WTC11 (cell line): ENCODE data around the gene DNAJB8. TPM values are rescaled to one million over a fixed set of nuclear protein-coding genes. Genes with fewer than 3 reads are reported as not detected.

ENCODE experiments used
- ATF1 ChIP-seq: sonication (generic); formaldehyde crosslinking; IDR thresholded peaks from 2 replicates; pipeline ENCODE4 v1.8.1; 2023; ENCODE audit warnings: mild to moderate bottlenecking, moderate library complexity, missing genetic modification reagents
- CBFB ChIP-seq: sonication (generic); formaldehyde crosslinking; IDR thresholded peaks from 2 replicates; pipeline ENCODE4 v1.8.1; 2022; ENCODE audit warnings: mild to moderate bottlenecking, low read depth, missing genetic modification reagents
- GRHL2 ChIP-seq: fragments of 250-450 bp; sonication (Bioruptor Pico); IDR thresholded peaks from 2 replicates; pipeline ENCODE4 v1.8.0; 2022; ENCODE audit warnings: mild to moderate bottlenecking, moderate library complexity; ENCODE audit not compliant: insufficient replicate concordance, severe bottlenecking
- HMGA2 ChIP-seq: fragments of 250-450 bp; sonication (Bioruptor Pico); IDR thresholded peaks from 2 replicates; pipeline ENCODE4 v1.4.0; 2021; ENCODE audit warnings: mild to moderate bottlenecking, moderate library complexity
- MYBL2 ChIP-seq: sonication (generic); formaldehyde crosslinking; IDR thresholded peaks from 2 replicates; pipeline ENCODE4 v1.8.1; 2023; ENCODE audit warnings: mild to moderate bottlenecking, moderate library complexity, missing genetic modification reagents
- NFATC4 ChIP-seq: fragments of 250-450 bp; sonication (Bioruptor Pico); IDR thresholded peaks from 2 replicates; pipeline ENCODE4 v1.9.0; 2021; ENCODE audit warnings: mild to moderate bottlenecking
- NFYB ChIP-seq: sonication (generic); formaldehyde crosslinking; conservative IDR thresholded peaks from 2 replicates; pipeline ENCODE4 v1.8.0; 2022; ENCODE audit warnings: low read depth, missing genetic modification reagents
- OVOL2 ChIP-seq: fragments of 250-450 bp; sonication (Bioruptor Pico); IDR thresholded peaks from 2 replicates; pipeline ENCODE4 v1.9.0; 2021; ENCODE audit warnings: mild to moderate bottlenecking, borderline replicate concordance
- SOX15 ChIP-seq: fragments of 250-450 bp; sonication (Bioruptor Pico); IDR thresholded peaks from 2 replicates; pipeline ENCODE4 v1.9.0; 2021; ENCODE audit warnings: mild to moderate bottlenecking
- SP1 ChIP-seq: sonication (generic); formaldehyde crosslinking; conservative IDR thresholded peaks from 2 replicates; pipeline ENCODE4 v1.8.1; 2022; ENCODE audit warnings: missing genetic modification reagents
- TEAD1 ChIP-seq: sonication (generic); formaldehyde crosslinking; IDR thresholded peaks from 2 replicates; pipeline ENCODE4 v1.8.0; 2022; ENCODE audit warnings: mild to moderate bottlenecking, missing genetic modification reagents
- TEAD4 ChIP-seq: sonication (generic); formaldehyde crosslinking; IDR thresholded peaks from 2 replicates; pipeline ENCODE4 v1.8.0; 2022; ENCODE audit warnings: mild to moderate bottlenecking, missing genetic modification reagents
- ZBTB21 ChIP-seq: sonication (generic); formaldehyde crosslinking; IDR thresholded peaks from 2 replicates; pipeline ENCODE4 v1.8.1; 2023; ENCODE audit warnings: mild to moderate bottlenecking, missing genetic modification reagents, borderline replicate concordance
- ZNF121 ChIP-seq: sonication (generic); formaldehyde crosslinking; IDR thresholded peaks from 2 replicates; pipeline ENCODE4 v1.8.0; 2023; ENCODE audit warnings: missing genetic modification reagents
- total RNA-seq: library from RNA; stranded (reverse); gene quantifications from 3 replicates; pipeline ENCODE4 v1.2.3, GENCODE V29; 2021
- TF ChIP-seq, protein P1 (sequence below): sonication (generic); formaldehyde crosslinking; IDR thresholded peaks from 2 replicates; pipeline ENCODE4 v1.8.0; 2023; ENCODE audit warnings: missing genetic modification reagents, mild to moderate bottlenecking, borderline replicate concordance
- TF ChIP-seq, protein P2 (sequence below): sonication (generic); formaldehyde crosslinking; IDR thresholded peaks from 2 replicates; pipeline ENCODE4 v1.8.1; 2022; ENCODE audit warnings: mild to moderate bottlenecking, moderate library complexity, missing genetic modification reagents
- TF ChIP-seq, protein P3 (sequence below): sonication (generic); formaldehyde crosslinking; IDR thresholded peaks from 2 replicates; pipeline ENCODE4 v1.8.0; 2022; ENCODE audit warnings: mild to moderate bottlenecking, missing genetic modification reagents
- TF ChIP-seq, protein P4 (sequence below): sonication (generic); formaldehyde crosslinking; conservative IDR thresholded peaks from 2 replicates; pipeline ENCODE4 v1.8.1; 2023; ENCODE audit warnings: mild to moderate bottlenecking, low read depth, missing genetic modification reagents, moderate library complexity
- TF ChIP-seq, protein P5 (sequence below): fragments of 250-450 bp; sonication (Bioruptor Pico); IDR thresholded peaks from 2 replicates; pipeline ENCODE4 v1.8.0; 2021; ENCODE audit warnings: mild to moderate bottlenecking
- TF ChIP-seq, protein P6 (sequence below): sonication (generic); formaldehyde crosslinking; conservative IDR thresholded peaks from 2 replicates; pipeline ENCODE4 v1.8.1; 2022; ENCODE audit warnings: mild to moderate bottlenecking, missing genetic modification reagents
- TF ChIP-seq, protein P7 (sequence below): fragments of 250-450 bp; sonication (Bioruptor Pico); conservative IDR thresholded peaks from 2 replicates; pipeline ENCODE4 v1.9.0; 2021; ENCODE audit warnings: mild to moderate bottlenecking
- TF ChIP-seq, protein P8 (sequence below): sonication (generic); formaldehyde crosslinking; IDR thresholded peaks from 2 replicates; pipeline ENCODE4 v1.8.1; 2022; ENCODE audit warnings: mild to moderate bottlenecking, missing genetic modification reagents, moderate library complexity, borderline replicate concordance

The DNAJB8 gene
- total RNA-seq, 1 experiment from 2014 or later, result not detected

DNA sequence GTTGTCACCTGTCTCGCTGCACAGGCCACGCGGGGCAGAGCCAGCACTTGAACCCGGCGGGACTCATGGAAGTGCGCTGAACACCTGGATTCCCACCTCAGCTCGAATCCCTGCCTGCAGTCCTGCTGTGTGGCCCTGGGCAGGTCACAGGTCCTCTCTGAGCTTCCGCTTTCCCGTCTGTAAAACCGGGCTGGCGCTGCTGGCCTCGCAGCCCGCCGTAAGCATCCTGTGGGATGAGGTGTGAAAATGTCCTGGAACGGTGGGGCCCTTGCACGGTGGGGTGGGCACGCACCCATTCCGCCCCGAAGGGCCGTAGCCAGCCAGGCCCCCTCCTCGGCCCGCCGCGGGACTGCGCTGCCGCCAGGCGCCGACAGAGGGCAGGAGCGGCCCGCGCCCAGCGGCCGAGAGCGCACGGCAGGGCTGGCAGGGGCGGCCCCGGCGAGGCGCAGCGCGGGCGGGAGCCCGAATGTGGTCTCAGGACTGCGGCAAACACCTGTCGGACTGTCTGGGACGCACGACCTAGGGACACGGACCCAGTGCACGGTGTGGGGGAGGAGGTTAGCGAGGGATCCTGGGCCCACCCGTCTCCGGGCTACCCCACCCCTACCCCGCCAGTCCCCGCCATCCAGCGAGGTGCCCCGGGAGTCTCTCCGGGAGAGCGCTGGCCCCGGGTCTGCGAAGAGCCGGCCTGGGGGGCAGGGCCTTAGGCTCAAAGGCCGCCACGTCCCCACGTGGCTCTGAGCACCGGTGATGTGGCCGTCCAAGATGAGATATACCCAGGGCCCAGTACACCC lies 40.4 kb downstream of the DNAJB8 start (continued):
- TF ChIP-seq, protein P1, sequence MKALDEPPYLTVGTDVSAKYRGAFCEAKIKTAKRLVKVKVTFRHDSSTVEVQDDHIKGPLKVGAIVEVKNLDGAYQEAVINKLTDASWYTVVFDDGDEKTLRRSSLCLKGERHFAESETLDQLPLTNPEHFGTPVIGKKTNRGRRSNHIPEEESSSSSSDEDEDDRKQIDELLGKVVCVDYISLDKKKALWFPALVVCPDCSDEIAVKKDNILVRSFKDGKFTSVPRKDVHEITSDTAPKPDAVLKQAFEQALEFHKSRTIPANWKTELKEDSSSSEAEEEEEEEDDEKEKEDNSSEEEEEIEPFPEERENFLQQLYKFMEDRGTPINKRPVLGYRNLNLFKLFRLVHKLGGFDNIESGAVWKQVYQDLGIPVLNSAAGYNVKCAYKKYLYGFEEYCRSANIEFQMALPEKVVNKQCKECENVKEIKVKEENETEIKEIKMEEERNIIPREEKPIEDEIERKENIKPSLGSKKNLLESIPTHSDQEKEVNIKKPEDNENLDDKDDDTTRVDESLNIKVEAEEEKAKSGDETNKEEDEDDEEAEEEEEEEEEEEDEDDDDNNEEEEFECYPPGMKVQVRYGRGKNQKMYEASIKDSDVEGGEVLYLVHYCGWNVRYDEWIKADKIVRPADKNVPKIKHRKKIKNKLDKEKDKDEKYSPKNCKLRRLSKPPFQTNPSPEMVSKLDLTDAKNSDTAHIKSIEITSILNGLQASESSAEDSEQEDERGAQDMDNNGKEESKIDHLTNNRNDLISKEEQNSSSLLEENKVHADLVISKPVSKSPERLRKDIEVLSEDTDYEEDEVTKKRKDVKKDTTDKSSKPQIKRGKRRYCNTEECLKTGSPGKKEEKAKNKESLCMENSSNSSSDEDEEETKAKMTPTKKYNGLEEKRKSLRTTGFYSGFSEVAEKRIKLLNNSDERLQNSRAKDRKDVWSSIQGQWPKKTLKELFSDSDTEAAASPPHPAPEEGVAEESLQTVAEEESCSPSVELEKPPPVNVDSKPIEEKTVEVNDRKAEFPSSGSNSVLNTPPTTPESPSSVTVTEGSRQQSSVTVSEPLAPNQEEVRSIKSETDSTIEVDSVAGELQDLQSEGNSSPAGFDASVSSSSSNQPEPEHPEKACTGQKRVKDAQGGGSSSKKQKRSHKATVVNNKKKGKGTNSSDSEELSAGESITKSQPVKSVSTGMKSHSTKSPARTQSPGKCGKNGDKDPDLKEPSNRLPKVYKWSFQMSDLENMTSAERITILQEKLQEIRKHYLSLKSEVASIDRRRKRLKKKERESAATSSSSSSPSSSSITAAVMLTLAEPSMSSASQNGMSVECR (CRISPR knock-in tag), result no peak
- TF ChIP-seq NFATC4 (CRISPR knock-in tag) (no peak), MYBL2 (no peak), SP1 (CRISPR knock-in tag) (no peak), ZNF121 (no peak), GRHL2 (CRISPR knock-in tag) (no peak), ZBTB21 (CRISPR knock-in tag) (no peak), OVOL2 (no peak), CBFB (CRISPR knock-in tag) (no peak), TEAD1 (CRISPR knock-in tag) (no peak), ATF1 (CRISPR knock-in tag) (no peak), SOX15 (no peak), NFYB (CRISPR knock-in tag) (no peak), TEAD4 (CRISPR knock-in tag) (no peak), HMGA2 (CRISPR knock-in tag) (no peak)
- TF ChIP-seq, protein P2, sequence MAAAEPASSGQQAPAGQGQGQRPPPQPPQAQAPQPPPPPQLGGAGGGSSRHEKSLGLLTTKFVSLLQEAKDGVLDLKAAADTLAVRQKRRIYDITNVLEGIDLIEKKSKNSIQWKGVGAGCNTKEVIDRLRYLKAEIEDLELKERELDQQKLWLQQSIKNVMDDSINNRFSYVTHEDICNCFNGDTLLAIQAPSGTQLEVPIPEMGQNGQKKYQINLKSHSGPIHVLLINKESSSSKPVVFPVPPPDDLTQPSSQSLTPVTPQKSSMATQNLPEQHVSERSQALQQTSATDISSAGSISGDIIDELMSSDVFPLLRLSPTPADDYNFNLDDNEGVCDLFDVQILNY (CRISPR knock-in tag), result 0 out of 2 replicates have a peak, but pooled peaks have one; percentile 29
- TF ChIP-seq, protein P3, sequence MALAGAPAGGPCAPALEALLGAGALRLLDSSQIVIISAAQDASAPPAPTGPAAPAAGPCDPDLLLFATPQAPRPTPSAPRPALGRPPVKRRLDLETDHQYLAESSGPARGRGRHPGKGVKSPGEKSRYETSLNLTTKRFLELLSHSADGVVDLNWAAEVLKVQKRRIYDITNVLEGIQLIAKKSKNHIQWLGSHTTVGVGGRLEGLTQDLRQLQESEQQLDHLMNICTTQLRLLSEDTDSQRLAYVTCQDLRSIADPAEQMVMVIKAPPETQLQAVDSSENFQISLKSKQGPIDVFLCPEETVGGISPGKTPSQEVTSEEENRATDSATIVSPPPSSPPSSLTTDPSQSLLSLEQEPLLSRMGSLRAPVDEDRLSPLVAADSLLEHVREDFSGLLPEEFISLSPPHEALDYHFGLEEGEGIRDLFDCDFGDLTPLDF (CRISPR knock-in tag), result no peak
- TF ChIP-seq, protein P4, sequence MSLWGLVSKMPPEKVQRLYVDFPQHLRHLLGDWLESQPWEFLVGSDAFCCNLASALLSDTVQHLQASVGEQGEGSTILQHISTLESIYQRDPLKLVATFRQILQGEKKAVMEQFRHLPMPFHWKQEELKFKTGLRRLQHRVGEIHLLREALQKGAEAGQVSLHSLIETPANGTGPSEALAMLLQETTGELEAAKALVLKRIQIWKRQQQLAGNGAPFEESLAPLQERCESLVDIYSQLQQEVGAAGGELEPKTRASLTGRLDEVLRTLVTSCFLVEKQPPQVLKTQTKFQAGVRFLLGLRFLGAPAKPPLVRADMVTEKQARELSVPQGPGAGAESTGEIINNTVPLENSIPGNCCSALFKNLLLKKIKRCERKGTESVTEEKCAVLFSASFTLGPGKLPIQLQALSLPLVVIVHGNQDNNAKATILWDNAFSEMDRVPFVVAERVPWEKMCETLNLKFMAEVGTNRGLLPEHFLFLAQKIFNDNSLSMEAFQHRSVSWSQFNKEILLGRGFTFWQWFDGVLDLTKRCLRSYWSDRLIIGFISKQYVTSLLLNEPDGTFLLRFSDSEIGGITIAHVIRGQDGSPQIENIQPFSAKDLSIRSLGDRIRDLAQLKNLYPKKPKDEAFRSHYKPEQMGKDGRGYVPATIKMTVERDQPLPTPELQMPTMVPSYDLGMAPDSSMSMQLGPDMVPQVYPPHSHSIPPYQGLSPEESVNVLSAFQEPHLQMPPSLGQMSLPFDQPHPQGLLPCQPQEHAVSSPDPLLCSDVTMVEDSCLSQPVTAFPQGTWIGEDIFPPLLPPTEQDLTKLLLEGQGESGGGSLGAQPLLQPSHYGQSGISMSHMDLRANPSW (CRISPR knock-in tag), result no peak
- TF ChIP-seq, protein P5, sequence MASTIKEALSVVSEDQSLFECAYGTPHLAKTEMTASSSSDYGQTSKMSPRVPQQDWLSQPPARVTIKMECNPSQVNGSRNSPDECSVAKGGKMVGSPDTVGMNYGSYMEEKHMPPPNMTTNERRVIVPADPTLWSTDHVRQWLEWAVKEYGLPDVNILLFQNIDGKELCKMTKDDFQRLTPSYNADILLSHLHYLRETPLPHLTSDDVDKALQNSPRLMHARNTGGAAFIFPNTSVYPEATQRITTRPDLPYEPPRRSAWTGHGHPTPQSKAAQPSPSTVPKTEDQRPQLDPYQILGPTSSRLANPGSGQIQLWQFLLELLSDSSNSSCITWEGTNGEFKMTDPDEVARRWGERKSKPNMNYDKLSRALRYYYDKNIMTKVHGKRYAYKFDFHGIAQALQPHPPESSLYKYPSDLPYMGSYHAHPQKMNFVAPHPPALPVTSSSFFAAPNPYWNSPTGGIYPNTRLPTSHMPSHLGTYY (CRISPR knock-in tag), result no peak
- TF ChIP-seq, protein P6, sequence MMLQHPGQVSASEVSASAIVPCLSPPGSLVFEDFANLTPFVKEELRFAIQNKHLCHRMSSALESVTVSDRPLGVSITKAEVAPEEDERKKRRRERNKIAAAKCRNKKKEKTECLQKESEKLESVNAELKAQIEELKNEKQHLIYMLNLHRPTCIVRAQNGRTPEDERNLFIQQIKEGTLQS (CRISPR knock-in tag), result no peak
- TF ChIP-seq, protein P7, sequence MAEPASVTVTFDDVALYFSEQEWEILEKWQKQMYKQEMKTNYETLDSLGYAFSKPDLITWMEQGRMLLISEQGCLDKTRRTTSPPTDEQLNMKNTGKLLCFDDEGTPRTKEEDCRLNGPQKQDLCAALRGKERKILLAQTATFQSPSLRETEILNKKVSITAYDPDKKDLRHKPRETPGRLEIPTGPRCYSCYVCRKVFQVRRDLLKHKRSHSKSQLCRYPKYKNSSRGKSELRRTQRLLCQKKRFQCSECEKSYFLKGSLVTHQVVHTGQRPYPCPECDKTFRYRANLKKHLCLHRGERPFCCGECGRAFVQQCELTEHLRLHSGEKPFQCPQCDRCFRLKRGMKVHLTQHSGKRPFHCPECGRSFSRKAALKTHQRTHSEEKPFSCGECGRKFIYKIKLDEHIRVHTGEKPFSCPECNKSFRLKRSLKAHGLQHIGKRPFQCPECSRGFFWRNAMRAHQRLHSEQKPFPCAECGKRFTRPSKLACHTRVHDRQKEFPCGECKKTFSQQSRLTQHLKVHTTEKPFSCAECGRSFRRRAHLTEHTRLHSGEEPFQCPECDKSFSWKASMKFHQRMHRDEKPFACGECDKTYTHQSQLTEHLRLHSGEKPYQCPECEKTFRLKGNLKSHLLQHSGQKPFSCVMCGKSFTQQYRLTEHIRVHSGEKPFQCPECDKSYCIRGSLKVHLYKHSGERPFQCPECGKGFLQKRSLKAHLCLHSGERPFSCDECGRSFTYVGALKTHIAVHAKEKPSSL (CRISPR knock-in tag), result no peak
- TF ChIP-seq, protein P8, sequence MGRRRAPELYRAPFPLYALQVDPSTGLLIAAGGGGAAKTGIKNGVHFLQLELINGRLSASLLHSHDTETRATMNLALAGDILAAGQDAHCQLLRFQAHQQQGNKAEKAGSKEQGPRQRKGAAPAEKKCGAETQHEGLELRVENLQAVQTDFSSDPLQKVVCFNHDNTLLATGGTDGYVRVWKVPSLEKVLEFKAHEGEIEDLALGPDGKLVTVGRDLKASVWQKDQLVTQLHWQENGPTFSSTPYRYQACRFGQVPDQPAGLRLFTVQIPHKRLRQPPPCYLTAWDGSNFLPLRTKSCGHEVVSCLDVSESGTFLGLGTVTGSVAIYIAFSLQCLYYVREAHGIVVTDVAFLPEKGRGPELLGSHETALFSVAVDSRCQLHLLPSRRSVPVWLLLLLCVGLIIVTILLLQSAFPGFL (CRISPR knock-in tag), result no peak
